GM12801 (cell line): ENCODE data around the gene TMEM45A.

ENCODE experiments used
- CTCF ChIP-seq: IDR thresholded peaks from one replicate; pipeline ENCODE4 v1.5.1; 2011; ENCODE audit warnings: control low read depth; ENCODE audit not compliant: insufficient read length; ENCODE audit errors: extremely low read depth

TMEM45A gene

GRCh38 chr3:100570811-100571210, 78.4 kb downstream of the TMEM45A start:
- no peak for TF ChIP-seq CTCF

- TF ChIP-seq CTCF, result no peak
Measured at GRCh38 chr3:100574536-100574935, 82.1 kb downstream of the TMEM45A start.

GRCh38 chr3:100575704-100576103, 83.3 kb downstream of the TMEM45A start:
- no peak for TF ChIP-seq CTCF

GRCh38 chr3:100577382-100578008, 85.1 kb downstream of the TMEM45A start:
- no peak for TF ChIP-seq CTCF

- TF ChIP-seq CTCF, result no peak
Measured at GRCh38 chr3:100578646-100579045, 86.2 kb downstream of the TMEM45A start.

GRCh38 chr3:100580147-100580546, 87.7 kb downstream of the TMEM45A start:
- TF ChIP-seq CTCF, result no peak

- TF ChIP-seq CTCF, result no peak
Measured at GRCh38 chr3:100581650-100582049, 89.2 kb downstream of the TMEM45A start.
